HG02840 (cell line): ENCODE results near the gene PLEKHM1.

Source experiments
- ATAC-seq: cut with Tn5 transposase; IDR thresholded peaks from one replicate; pipeline ENCODE4 v1.9.1; 2021; ENCODE audit warnings: mild to moderate bottlenecking, moderate library complexity, moderate number of reproducible peaks; ENCODE audit not compliant: unreplicated experiment, low FRiP score

Gene PLEKHM1

DNA sequence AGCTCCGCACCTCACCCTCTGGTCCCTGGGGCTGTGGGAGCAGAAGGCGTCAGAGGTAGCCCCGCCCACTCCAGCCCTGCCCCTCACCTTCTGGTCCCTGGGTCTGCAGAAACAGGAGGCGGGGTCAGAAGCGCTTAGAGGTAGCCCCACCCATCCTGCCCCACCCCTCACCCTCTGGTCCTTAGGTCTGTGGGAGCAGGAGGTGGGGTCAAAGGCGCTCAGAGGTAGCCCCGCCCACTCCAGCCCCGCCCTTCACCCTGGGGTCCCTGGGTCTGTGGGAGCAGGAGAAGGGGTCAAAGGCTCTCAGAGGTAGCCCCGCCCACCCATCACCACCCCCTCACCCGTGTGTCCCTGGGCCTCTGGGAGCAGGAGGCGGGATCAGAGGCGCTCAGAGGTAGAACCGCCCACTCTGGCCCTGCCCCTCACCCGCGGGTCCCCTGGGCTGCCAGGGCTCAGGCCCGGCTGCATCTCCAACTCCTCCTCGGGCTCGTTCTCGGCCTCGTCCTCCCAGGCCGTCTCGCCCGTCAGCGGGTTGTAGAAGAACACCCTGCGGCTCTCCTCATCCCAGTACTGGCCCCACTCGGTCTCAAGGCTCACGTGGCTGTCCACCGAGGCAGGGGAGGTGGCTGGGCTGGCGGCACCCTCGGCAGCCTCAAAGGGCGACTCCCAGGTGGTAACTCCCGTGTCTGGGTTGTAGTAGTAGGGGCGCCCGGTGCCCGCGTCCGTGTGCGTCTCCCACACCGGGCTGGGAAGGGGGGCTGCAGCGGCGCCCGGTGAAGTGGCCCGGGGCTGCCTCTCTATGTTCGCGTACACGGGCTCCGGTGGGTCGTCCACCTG is 85.1 kb downstream of the PLEKHM1 start:
- no peak for ATAC-seq

DNA sequence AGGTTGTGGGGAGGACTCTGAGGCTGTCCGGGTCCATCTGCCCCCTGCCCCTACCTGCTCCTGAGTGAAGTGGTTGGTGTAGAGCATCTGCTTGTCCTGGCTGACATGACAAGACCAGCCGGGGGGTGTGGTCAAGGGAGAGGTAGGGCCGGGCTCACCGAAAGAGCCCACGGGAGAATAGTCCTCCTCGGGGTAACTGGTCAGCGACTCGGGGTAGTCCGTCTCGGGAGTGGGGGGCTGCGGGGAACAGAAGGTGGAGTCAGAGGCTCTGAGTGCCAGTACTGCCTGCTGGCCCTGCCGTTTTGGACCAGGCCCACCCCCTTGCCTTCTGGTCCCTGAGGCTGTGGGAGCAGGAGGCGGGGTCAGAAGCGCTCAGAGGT is 85.7 kb downstream of the PLEKHM1 start:
- ATAC-seq: no peak

- ATAC-seq: no peak
Observed at GRCh38 chr17:45403906-45404490, 86.5 kb downstream of the PLEKHM1 start.

GRCh38 chr17:45402916-45403315 is 87.6 kb downstream of the PLEKHM1 start:
- ATAC-seq: no peak

- ATAC-seq: no peak
Observed at GRCh38 chr17:45398800-45399199, 91.7 kb downstream of the PLEKHM1 start.

DNA sequence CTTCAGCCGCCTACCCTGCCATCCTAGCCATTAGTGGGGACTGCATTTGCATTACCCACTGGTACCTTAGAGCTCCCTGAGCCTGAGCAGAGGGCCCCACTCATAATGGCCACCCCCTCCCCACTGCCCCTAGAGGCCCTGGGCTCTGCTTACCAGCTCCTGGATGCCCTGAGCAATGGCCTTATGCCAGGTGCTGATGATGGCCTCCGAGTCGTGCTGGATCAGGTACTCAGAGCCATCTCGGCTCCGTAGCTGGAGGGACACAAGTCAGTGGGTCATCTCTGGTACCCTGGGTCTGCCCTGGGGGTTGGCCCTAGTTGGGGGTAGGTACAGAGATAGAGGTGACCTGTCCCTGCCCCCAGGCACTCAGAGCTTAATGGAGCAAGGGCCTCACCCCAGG is 92.7 kb downstream of the PLEKHM1 start:
- ATAC-seq: no peak

- no peak for ATAC-seq
Observed at GRCh38 chr17:45396496-45397205, 93.9 kb downstream of the PLEKHM1 start.

GRCh38 chr17:45395569-45396415 is 94.7 kb downstream of the PLEKHM1 start:
- no peak for ATAC-seq

DNA sequence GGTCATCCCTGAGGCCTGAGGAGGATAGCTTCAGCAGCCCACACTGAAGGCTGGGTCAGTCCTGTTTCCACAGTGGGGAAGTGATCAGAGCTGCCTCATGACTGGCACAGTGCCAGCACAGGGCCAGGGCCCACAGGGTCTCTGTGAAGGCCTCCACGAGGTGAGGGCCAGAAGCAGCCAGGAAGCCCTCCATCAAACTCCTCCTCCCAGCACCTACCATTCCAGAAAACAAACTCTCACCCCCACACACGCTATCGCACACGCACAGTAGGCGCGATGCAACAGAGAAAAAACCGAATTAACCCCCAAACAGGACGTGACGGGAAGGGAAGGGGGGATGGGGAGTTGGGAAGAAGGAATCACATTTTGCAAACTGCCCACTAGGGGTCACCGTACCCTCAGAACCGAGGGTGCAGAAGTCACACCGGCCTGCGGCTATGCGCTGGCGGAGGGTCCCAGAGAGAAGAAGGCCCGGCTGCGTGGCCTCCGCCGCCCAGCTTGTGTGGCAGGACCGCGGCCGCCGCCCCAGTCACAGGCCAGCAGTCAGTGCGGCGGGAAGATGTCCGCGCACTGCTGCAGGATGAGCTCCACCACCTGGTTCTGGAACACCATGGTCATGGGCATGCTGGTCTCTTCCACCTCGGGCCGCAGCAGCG is 95.5 kb downstream of the PLEKHM1 start:
- no peak for ATAC-seq

GRCh38 chr17:45394564-45394912 is 96.0 kb downstream of the PLEKHM1 start:
- ATAC-seq: no peak

DNA sequence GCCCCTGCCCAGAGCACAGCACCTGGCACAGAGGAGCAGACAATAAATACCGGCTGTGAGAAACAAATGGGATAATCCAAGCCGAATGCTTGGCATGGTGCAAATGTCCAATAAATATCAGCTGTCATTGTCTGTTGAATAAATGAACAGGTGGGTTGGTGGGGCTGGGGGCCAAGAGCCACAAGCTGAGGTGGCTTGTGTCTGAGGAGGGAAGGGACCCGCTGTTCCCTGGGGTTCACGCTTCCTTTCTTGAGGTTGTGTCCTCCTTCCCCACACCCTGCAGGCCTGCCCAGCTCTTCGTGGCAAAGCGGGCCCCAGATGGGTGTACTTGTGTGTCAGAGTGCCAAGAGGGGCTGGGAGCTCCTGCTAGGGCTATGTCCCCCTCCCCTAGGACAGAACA is 96.4 kb downstream of the PLEKHM1 start:
- ATAC-seq: no peak

- ATAC-seq: no peak
Observed at GRCh38 chr17:45393411-45393810, 97.1 kb downstream of the PLEKHM1 start.

GRCh38 chr17:45391918-45392317 is 98.6 kb downstream of the PLEKHM1 start:
- ATAC-seq: no peak

GRCh38 chr17:45391291-45391690 is 99.2 kb downstream of the PLEKHM1 start:
- ATAC-seq: no peak

GRCh38 chr17:45389354-45389753 is 101.2 kb downstream of the PLEKHM1 start:
- ATAC-seq: no peak

- ATAC-seq: no peak
Observed at GRCh38 chr17:45388604-45389325, 101.8 kb downstream of the PLEKHM1 start.

GRCh38 chr17:45387739-45388138 is 102.8 kb downstream of the PLEKHM1 start:
- ATAC-seq: no peak

GRCh38 chr17:45386178-45386577 is 104.3 kb downstream of the PLEKHM1 start:
- ATAC-seq: no peak
